ENCODE results near the gene MYCN.

MYCN gene

DNA sequence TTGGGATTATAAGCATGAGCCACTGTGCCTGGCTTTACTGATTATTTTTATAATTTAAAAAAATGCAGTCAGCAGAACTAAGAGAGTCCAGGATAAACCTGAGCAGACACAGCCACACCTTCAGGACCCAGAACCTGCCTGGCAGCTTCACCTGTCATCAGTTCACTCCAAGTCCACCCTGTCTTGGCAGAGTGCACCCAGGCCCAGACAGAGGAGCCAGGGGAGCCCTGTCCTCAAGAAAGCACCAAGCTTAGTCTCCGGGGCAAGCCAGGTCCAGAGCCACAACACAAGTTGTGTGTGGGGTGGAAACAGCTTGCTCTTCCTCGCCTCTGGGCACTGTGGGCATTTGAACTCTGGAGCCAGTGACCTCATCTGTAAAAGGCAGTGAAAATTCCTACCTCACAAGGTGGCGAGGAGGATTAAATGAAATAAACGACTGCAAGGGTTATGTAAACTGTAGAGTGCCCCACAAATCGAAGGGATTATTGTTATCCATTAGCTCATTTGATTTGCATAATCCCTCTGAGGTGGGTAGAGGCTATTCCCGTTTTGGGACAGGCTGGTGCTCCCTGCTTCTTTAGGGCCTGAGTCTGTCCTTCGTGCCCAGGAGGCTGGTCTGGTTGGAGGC lies 24.7 kb downstream of the MYCN start:
- Histone ChIP-seq H3K27me3 (ENCODE audit: low read length) (no peaks in the 10 kb centered on the region), H3K79me2 (ENCODE audit: insufficient read depth, low read length) (no peaks in the 10 kb centered on the region), H3K9me3 (ENCODE audit: insufficient read depth, low read length) (no peaks in the 10 kb centered on the region), H3K9me2 (replicated peaks; ENCODE audit: insufficient read depth, low read length) (no peaks in the 10 kb centered on the region), H4K20me1 (ENCODE audit: low read depth, low read length) (no peaks in the 10 kb centered on the region), H3K9ac (ENCODE audit: low read length) (no peak overlapping the region), H3K36me3 (ENCODE audit: low read length) (no peaks in the 10 kb centered on the region), H3K4me3 (ENCODE audit: insufficient read depth, low read length, poor library complexity, severe bottlenecking) (no peak overlapping the region), H3K27ac (ENCODE audit: low read depth, low read length) (no peak overlapping the region), H2AFZ (ENCODE audit: low read depth, low read length, severe bottlenecking) (no peak overlapping the region), H3F3A (ENCODE audit: insufficient read depth) (no peaks in the 10 kb centered on the region), H3K4me2 (ENCODE audit: low read depth, low read length, poor library complexity, severe bottlenecking) (no peak overlapping the region)
- TF ChIP-seq, protein P1, sequence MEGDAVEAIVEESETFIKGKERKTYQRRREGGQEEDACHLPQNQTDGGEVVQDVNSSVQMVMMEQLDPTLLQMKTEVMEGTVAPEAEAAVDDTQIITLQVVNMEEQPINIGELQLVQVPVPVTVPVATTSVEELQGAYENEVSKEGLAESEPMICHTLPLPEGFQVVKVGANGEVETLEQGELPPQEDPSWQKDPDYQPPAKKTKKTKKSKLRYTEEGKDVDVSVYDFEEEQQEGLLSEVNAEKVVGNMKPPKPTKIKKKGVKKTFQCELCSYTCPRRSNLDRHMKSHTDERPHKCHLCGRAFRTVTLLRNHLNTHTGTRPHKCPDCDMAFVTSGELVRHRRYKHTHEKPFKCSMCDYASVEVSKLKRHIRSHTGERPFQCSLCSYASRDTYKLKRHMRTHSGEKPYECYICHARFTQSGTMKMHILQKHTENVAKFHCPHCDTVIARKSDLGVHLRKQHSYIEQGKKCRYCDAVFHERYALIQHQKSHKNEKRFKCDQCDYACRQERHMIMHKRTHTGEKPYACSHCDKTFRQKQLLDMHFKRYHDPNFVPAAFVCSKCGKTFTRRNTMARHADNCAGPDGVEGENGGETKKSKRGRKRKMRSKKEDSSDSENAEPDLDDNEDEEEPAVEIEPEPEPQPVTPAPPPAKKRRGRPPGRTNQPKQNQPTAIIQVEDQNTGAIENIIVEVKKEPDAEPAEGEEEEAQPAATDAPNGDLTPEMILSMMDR (IDR thresholded peaks at IDR 0.05; ENCODE audit: insufficient read depth, low read length, poor library complexity, severe bottlenecking), result no peak
- TF ChIP-seq EZH2phosphoT487 (conservative IDR thresholded peaks at IDR 0.05; ENCODE audit: low read length), result no peak

- Histone ChIP-seq H3K4me2 (ENCODE audit: low read depth, low read length, poor library complexity, severe bottlenecking) (no peak overlapping the region), H3K9me3 (ENCODE audit: insufficient read depth, low read length) (no peaks in the 10 kb centered on the region), H3K9ac (ENCODE audit: low read length) (no peak overlapping the region), H3K27ac (ENCODE audit: low read depth, low read length) (no peak overlapping the region), H3K4me3 (ENCODE audit: insufficient read depth, low read length, poor library complexity, severe bottlenecking) (no peak overlapping the region), H3K36me3 (ENCODE audit: low read length) (no peaks in the 10 kb centered on the region), H3K79me2 (ENCODE audit: insufficient read depth, low read length) (no peaks in the 10 kb centered on the region), H3F3A (ENCODE audit: insufficient read depth) (no peaks in the 10 kb centered on the region), H2AFZ (ENCODE audit: low read depth, low read length, severe bottlenecking) (no peak overlapping the region), H4K20me1 (ENCODE audit: low read depth, low read length) (no peaks in the 10 kb centered on the region), H3K27me3 (ENCODE audit: low read length) (no peaks in the 10 kb centered on the region), H3K9me2 (replicated peaks; ENCODE audit: insufficient read depth, low read length) (no peaks in the 10 kb centered on the region)
- TF ChIP-seq, protein P1 (IDR thresholded peaks at IDR 0.05; ENCODE audit: insufficient read depth, low read length, poor library complexity, severe bottlenecking), result no peak
- no peak for TF ChIP-seq EZH2phosphoT487 (conservative IDR thresholded peaks at IDR 0.05; ENCODE audit: low read length)
These were observed 25.2 kb downstream of the MYCN start for GRCh38 chr2:15965564-15966019.

GRCh38 chr2:15967415-15968279 lies 27.3 kb downstream of the MYCN start:
- no peak for TF ChIP-seq EZH2phosphoT487 (conservative IDR thresholded peaks at IDR 0.05; ENCODE audit: low read length)
- TF ChIP-seq, protein P1 (IDR thresholded peaks at IDR 0.05; ENCODE audit: insufficient read depth, low read length, poor library complexity, severe bottlenecking), result no peak
- Histone ChIP-seq H3K9me3 (ENCODE audit: insufficient read depth, low read length) (no peaks in the 10 kb centered on the region), H3K27ac (ENCODE audit: low read depth, low read length) (no peak overlapping the region), H3K4me3 (ENCODE audit: insufficient read depth, low read length, poor library complexity, severe bottlenecking) (no peak overlapping the region), H4K20me1 (ENCODE audit: low read depth, low read length) (no peaks in the 10 kb centered on the region), H3K9me2 (replicated peaks; ENCODE audit: insufficient read depth, low read length) (no peaks in the 10 kb centered on the region), H2AFZ (ENCODE audit: low read depth, low read length, severe bottlenecking) (no peak overlapping the region), H3K79me2 (ENCODE audit: insufficient read depth, low read length) (no peaks in the 10 kb centered on the region), H3K27me3 (ENCODE audit: low read length) (no peaks in the 10 kb centered on the region), H3K9ac (ENCODE audit: low read length) (no peak overlapping the region), H3K4me2 (ENCODE audit: low read depth, low read length, poor library complexity, severe bottlenecking) (no peak overlapping the region), H3K36me3 (ENCODE audit: low read length) (no peaks in the 10 kb centered on the region), H3F3A (ENCODE audit: insufficient read depth) (no peaks in the 10 kb centered on the region)
